ENCODE results near the gene PRDM16.

DNA sequence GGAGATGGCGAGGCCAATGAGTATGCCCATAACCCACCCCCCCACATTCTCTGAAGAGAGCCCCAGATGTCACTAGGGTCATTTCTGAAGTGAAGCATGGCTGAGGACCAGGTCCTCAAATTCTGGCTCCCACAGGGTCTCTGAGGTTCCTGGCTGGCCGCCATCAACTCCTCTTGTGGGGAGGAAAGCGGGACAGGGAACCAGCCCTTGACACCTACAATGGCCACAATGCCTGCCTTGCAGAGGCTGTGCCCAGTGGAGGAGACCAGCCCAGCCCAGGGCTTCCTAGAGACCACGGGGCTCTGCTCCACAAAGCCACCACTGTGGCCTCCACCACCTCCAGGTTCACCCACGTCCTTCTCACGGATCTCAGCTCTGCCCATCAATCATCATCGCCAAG lies 265.4 kb downstream of the PRDM16 start:
- TF ChIP-seq, protein P1, sequence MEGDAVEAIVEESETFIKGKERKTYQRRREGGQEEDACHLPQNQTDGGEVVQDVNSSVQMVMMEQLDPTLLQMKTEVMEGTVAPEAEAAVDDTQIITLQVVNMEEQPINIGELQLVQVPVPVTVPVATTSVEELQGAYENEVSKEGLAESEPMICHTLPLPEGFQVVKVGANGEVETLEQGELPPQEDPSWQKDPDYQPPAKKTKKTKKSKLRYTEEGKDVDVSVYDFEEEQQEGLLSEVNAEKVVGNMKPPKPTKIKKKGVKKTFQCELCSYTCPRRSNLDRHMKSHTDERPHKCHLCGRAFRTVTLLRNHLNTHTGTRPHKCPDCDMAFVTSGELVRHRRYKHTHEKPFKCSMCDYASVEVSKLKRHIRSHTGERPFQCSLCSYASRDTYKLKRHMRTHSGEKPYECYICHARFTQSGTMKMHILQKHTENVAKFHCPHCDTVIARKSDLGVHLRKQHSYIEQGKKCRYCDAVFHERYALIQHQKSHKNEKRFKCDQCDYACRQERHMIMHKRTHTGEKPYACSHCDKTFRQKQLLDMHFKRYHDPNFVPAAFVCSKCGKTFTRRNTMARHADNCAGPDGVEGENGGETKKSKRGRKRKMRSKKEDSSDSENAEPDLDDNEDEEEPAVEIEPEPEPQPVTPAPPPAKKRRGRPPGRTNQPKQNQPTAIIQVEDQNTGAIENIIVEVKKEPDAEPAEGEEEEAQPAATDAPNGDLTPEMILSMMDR (IDR thresholded peaks at IDR 0.05) = no peak
- TF ChIP-seq POLR2A (IDR thresholded peaks at IDR 0.05) = no peak
- TF ChIP-seq EP300 (IDR thresholded peaks at IDR 0.05) = no peak
- no peak for TF ChIP-seq POLR2AphosphoS5 (IDR thresholded peaks at IDR 0.05)
